GM18511 (cell line): ENCODE results near the gene ERG28.
A peak's percentile ranks its signal among the peaks of the same experiment; 100 is the strongest.

Experiments
- ATAC-seq: cut with Tn5 transposase; IDR thresholded peaks from one replicate; pipeline ENCODE4 v1.9.1; 2021; ENCODE audit warnings: mild to moderate bottlenecking, moderate library complexity; ENCODE audit not compliant: unreplicated experiment

Gene ERG28

GRCh38 chr14:75661499-75661814 is 781 bp upstream of the ERG28 start:
- ATAC-seq: peak; percentile 1

- no peak for ATAC-seq
These were observed 442 bp downstream of the ERG28 start for GRCh38 chr14:75660238-75660629.

- ATAC-seq: no peak
These were observed 1.7 kb downstream of the ERG28 start for GRCh38 chr14:75658957-75659356.

- no peak for ATAC-seq
These were observed 3.3 kb downstream of the ERG28 start for GRCh38 chr14:75657331-75657730.

GRCh38 chr14:75655235-75655634 is 5.4 kb downstream of the ERG28 start:
- no peak for ATAC-seq

- ATAC-seq: no peak
These were observed 6.4 kb downstream of the ERG28 start for GRCh38 chr14:75654127-75654732.

GRCh38 chr14:75653563-75653962 is 7.1 kb downstream of the ERG28 start:
- no peak for ATAC-seq

GRCh38 chr14:75650253-75651058 is 10.2 kb downstream of the ERG28 start:
- ATAC-seq: no peak

GRCh38 chr14:75649773-75650172 is 10.9 kb downstream of the ERG28 start:
- no peak for ATAC-seq

GRCh38 chr14:75649337-75649736 is 11.3 kb downstream of the ERG28 start:
- no peak for ATAC-seq

- ATAC-seq: no peak
These were observed 12.4 kb downstream of the ERG28 start for GRCh38 chr14:75648066-75648838.

- no peak for ATAC-seq
These were observed 13.0 kb downstream of the ERG28 start for GRCh38 chr14:75647640-75648039.

- ATAC-seq: no peak
These were observed 13.9 kb downstream of the ERG28 start for GRCh38 chr14:75646762-75647161.

GRCh38 chr14:75645056-75645455 is 15.6 kb downstream of the ERG28 start:
- ATAC-seq: no peak

- no peak for ATAC-seq
These were observed 16.7 kb downstream of the ERG28 start for GRCh38 chr14:75643985-75644384.

GRCh38 chr14:75640876-75641275 is 19.8 kb downstream of the ERG28 start:
- no peak for ATAC-seq

GRCh38 chr14:75636100-75636692 is 24.5 kb downstream of the ERG28 start:
- no peak for ATAC-seq

GRCh38 chr14:75634848-75635247 is 25.8 kb downstream of the ERG28 start:
- ATAC-seq: no peak

- no peak for ATAC-seq
These were observed 29.2 kb downstream of the ERG28 start for GRCh38 chr14:75631453-75631831.

- no peak for ATAC-seq
These were observed 29.8 kb downstream of the ERG28 start for GRCh38 chr14:75630695-75631452.

- no peak for ATAC-seq
These were observed 31.9 kb downstream of the ERG28 start for GRCh38 chr14:75628816-75629215.
